Sigmoid colon (tissue), 4 donors: ENCODE results near the gene SIGLEC1.

Experiments
- CTCF ChIP-seq, 4 experiments: fragments of 450-650 bp in 3 of 4; fragments of 200-600 bp in 1 of 4; IDR thresholded peaks; one replicate each; pipeline ENCODE4 v1.5.1; 2016 to 2019; ENCODE audit warnings: antibody characterized with exemption in 4 of 4, mild to moderate bottlenecking in 3 of 4, moderate library complexity in 2 of 4
- EP300 ChIP-seq, 4 donors: sonication (generic); formaldehyde crosslinking; IDR thresholded peaks; one replicate each; pipeline ENCODE4 v1.6.1; 2017; ENCODE audit warnings: antibody characterized with exemption in 4 of 4
- POLR2AphosphoS5 ChIP-seq, 4 donors: sonication (generic); formaldehyde crosslinking; IDR thresholded peaks; one replicate each; pipeline ENCODE4 v1.6.1; 2017; ENCODE audit warnings: antibody characterized with exemption in 4 of 4

- TF ChIP-seq CTCF (IDR thresholded peaks at IDR 0.05) (no peak), EP300 (IDR thresholded peaks at IDR 0.05) (no peak), POLR2AphosphoS5 (IDR thresholded peaks at IDR 0.05) (no peak)
Observed at GRCh38 chr20:3728876-3729275, 16.5 kb upstream of the SIGLEC1 start.
